NCI-H524 treated with DMSO at 0.1 percent for 48 hours (cell line): Measurements from ENCODE around the gene SERPINI2.

Experiments
- DNase-seq: peaks from one replicate; lab custom pipeline; 2025; lab: John Stamatoyannopoulos, UW

The SERPINI2 gene, protein sequence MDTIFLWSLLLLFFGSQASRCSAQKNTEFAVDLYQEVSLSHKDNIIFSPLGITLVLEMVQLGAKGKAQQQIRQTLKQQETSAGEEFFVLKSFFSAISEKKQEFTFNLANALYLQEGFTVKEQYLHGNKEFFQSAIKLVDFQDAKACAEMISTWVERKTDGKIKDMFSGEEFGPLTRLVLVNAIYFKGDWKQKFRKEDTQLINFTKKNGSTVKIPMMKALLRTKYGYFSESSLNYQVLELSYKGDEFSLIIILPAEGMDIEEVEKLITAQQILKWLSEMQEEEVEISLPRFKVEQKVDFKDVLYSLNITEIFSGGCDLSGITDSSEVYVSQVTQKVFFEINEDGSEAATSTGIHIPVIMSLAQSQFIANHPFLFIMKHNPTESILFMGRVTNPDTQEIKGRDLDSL

GRCh38 chr3:167473863-167474262, at the start of gene SERPINI2:
SERPINI2 (minus strand) TSS chr3:167474042; CDS start chr3:167471834, 2,208 bp downstream.
- no peak for DNase-seq

DNA sequence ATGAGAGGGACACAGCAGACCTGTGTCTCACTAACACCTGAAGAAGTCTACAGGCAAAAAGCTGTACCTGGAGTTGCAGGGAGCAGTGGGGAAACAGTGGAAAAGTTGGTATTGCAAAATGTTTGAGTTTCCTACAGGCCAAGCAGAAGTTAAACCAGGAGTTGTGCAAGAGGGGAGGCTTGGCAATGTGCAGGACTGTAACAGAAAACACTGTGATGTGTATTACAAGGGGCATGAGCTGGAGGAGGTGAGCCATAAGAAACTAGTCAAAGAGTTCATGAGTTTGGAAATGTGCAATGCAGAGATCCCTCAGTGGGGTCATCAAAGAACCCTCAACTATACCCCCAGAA, 47.1 kb upstream of the SERPINI2 start:
- no peak for DNase-seq

DNA sequence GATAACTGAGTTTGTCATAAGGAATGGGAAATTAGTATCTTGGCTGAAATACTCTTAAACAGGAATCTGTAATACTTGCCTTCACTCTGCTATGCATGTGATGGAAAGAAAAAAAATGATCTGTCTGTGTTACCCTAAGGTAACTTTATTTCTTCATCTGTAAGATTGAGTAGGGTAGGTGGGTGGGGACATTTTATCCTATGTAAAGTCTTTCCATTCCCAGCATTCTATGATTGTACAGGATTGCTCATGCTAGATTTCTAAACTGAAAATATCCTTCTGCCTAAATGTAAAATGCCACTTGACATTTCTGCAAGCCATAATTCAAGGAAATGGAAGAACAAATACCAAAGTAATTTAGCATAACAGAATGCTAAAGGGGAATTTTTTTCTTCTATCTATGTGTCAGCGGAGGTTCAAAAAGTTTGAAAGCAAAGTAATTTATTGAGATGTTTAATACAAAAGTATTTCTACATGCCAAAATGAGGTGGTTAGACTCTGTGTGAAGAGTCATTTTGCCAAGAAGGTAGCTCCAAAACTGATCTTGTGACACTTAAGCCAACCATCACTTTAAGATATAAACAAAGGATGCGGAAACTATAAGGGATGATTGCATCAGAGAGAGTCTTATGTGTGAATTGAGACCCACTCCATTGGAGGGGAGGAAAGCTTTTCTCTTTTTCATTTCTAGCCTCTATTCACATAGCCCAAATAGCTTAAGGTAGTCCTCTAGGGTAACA, 46.6 kb upstream of the SERPINI2 start:
- DNase-seq: no peak

DNA sequence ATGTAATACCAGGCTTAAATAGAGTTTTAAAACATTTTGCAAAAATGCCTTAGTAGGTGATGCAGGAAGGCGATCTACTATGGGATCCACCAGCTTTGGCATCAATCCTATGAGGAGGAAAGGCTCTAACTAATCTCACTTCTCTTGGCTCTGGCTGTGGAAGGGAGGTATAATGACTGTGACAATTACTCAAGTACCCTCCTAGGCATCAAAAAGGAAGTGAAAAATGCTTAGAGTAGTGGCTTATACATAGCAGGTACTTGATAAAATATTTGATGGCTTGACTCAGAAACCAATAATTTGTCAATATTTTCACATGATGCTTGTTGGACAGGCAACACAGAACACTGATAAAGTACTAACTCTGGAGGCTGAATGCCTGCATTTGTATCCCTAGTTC, 34.1 kb upstream of the SERPINI2 start:
- no peak for DNase-seq

DNA sequence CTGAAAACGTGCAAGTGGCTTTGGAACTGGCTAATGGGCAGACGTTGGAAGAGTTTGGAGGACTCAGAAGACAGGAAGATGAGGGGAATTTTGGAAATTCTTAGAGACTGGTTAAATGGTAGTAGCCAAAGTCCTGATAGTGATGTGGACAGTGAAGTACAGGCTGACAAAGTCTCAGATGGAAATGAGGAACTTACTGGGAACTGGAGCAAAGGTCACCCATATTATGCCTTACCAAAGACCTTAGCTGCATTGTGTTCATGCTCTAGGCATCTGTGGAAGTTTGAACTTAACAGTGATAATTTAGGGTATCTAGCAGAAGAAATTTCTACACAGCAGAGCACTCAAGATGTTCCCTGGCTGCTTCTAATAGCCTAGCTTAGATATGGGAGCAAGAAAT, 28.6 kb upstream of the SERPINI2 start:
- no peak for DNase-seq

DNA sequence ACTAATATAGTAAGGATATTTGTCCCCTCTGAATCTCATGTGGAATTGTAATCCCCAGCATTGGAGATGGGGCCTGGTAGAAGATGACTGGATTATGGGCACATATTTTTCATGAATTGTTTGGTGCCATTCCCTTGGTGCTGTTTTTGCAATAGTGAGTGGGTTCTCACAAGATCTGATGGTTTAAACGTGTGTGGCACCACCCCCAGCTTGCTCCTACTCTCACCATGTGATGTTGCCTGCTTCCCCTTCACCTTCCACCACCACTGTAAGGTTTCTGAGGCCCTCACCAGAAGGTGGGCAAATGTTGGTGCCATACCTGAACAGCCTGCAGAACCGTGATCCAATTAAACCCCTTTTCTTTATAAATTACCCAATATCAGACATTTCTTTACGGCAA, 28.1 kb upstream of the SERPINI2 start:
- no peak for DNase-seq

GRCh38 chr3:167497903-167498302, 24.1 kb upstream of the SERPINI2 start:
- no peak for DNase-seq

- no peak for DNase-seq
Observed at GRCh38 chr3:167493244-167493643, 19.4 kb upstream of the SERPINI2 start.

- no peak for DNase-seq
Observed at GRCh38 chr3:167491621-167492020, 17.8 kb upstream of the SERPINI2 start.

DNA sequence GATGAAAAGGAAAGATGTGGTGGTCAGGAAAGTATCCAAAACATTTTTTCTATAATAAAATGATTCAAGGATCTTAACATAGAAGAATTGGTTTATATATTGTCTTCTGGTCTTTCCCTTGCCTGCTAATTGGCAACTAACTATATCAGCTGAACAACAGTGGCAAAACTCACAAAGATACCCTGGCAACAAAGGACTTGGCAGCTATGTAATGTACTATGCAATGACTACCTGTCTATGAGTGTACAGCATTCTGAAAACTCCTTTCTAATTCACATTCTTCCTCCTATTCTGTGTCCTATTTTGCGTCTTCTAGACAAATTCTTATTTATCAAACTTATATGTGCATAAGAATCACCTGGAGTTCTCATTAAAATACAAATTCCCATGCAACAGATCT, 15.7 kb upstream of the SERPINI2 start:
- no peak for DNase-seq

- DNase-seq: no peak
Observed at GRCh38 chr3:167487556-167487955, 13.7 kb upstream of the SERPINI2 start.

GRCh38 chr3:167484551-167484950, 10.7 kb upstream of the SERPINI2 start:
- no peak for DNase-seq

GRCh38 chr3:167483708-167484475, 10.1 kb upstream of the SERPINI2 start:
- no peak for DNase-seq

GRCh38 chr3:167481164-167481563, 7.3 kb upstream of the SERPINI2 start:
- DNase-seq: no peak

DNA sequence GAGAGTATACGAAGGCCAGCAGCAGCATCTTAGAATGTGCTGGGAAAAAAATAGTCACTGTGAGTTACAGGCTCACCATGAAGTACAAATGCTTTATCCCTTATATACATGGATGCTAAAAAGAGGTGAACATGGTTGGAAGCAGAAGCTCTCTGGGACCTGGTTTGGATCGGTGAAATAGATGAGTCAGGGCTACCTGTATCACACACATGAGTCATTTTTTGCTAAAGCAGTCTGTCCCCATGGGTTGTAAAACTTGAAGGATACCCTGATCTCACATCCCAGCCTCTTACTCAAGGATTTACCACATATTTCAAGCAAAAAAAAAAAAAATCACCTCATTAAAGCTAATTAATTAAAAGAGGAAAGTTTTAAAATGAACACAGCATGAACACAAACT, 6.9 kb upstream of the SERPINI2 start:
- DNase-seq: no peak

DNA sequence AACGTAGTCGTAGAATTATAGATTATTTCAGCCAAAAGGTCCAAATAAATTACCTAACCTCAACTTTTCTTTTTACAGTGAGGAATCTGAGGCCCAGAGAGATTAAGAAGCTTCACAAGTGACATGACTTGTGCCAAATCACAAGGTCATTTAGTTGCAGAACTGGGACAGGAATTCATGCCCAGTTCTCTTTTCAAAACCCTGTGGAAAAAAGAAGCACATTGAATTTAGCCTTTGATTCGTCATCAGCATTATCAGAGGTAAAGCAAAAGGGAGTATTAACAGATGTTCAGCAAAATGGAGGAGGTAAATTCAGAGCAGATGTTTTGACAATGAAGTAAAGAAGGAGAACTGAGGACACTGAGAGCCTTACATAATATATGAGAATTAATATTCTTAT, 4.5 kb downstream of the SERPINI2 start:
- DNase-seq: no peak

GRCh38 chr3:167467848-167468611, 5.8 kb downstream of the SERPINI2 start:
- no peak for DNase-seq

- no peak for DNase-seq
Observed at GRCh38 chr3:167466966-167467365, 6.9 kb downstream of the SERPINI2 start.

DNA sequence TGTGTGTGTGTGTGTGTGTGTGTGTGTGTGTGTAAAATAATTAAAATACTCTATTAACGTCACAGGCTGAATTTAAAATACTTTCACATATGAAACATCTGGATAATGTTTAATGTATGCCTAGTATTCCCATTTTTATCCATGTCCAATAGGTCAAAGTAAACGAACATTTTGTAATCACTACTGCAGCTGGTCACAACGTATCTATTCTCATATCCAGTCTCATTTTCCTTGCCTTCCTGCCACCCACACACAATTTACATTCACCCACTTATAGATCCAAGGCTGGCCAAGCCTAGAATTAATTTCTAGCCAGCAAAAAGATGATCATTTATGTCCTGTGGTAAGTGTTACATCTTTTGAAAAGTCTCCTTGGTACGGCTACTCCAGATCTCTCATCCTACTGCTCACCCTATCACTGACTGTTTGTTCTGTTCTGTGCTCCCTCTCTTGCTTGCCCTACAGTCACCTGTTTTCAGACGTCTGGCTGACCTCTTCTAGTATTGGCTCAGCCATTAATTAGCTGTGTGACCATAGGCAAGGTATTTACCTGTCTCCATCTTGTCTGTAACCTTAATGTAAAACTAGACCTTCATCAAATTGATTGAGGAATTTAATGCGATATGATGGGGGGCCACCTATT, 17.6 kb downstream of the SERPINI2 start:
- DNase-seq: no peak

DNA sequence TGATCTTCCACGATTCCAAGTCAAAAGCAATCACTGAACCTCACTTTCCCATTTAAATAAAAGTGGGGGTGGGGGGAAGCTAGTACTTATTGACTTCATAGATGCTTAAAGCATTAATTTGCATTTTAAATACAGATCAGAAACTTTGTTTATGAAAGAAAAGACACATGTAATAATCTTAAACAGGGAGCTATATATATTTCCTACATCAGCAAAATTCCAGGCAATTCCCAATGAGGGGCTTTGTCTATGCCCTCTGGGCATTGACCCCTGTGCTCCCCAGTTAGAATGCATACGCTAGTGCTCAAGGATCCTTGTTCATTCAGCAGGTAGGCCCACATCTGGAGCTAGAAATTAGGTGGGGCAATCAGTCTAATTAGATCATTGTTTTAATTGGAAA, 20.0 kb downstream of the SERPINI2 start:
- DNase-seq: no peak

DNA sequence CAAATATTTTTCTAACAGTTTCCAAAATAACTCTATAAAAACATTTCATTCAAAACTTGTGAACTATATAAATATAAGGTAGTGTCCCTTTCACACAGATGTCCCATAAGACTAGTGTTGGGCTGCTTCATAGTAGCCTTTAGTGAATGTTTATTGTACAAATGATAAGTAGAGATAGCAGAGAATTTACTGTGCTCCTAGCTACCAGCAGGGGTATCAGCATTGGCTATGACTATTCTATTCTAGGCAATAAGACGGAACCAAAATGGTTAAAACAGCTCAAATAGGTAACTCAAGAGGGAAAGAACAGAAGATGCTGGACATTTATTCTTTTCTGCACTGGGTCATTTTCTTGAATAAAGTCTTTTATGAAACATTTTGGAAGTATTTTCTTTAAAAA, 22.6 kb downstream of the SERPINI2 start:
- no peak for DNase-seq

DNA sequence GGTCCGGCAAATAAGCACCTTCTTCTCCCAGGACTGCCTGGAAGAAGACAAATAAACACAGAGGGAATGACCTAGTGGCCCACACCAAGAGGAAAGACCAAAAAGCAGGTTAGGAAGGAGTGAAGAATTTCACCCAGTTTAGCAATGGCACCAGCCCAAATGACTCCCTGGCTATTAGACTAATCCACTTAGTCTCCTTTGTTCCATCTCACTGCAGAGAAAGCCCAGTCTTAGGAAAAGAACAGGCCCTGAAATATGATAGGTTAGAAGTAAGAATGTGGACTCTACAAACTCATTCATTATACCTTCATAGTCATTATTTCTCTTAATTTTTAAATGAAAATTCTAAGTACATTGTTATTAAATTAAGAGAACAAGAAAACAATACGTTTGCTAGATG, 23.2 kb downstream of the SERPINI2 start:
- DNase-seq: no peak
